HepG2 (cell line): ENCODE results near the gene NPB. TPM values are rescaled to one million over a fixed set of nuclear protein-coding genes. Genes with fewer than 3 reads are reported as not detected.

Experiments
- ATRX ChIP-seq: sonication (generic); formaldehyde crosslinking; IDR thresholded peaks from 2 replicates; pipeline ENCODE4 v1.4.0; 2020; ENCODE audit warnings: missing genetic modification reagents, borderline replicate concordance
- CCDC6 ChIP-seq: sonication (generic); formaldehyde crosslinking; IDR thresholded peaks from 2 replicates; pipeline ENCODE4 v1.8.1; 2022; ENCODE audit warnings: mild to moderate bottlenecking, missing genetic modification reagents, moderate library complexity
- GTF3A ChIP-seq: sonication (generic); formaldehyde crosslinking; conservative IDR thresholded peaks from 2 replicates; pipeline ENCODE4 v1.4.0; 2020; ENCODE audit warnings: mild to moderate bottlenecking, missing genetic modification reagents
- HDAC2 ChIP-seq: sonication (generic); formaldehyde crosslinking; IDR thresholded peaks from 2 replicates; pipeline ENCODE4 v1.4.0; 2020; ENCODE audit warnings: missing genetic modification reagents
- HNRNPLL ChIP-seq: fragments of 200-400 bp; formaldehyde crosslinking; IDR thresholded peaks from 2 replicates; pipeline ENCODE4 v1.6.1; 2017; ENCODE audit warnings: mild to moderate bottlenecking, low read depth, low read length; ENCODE audit not compliant: poor library complexity, severe bottlenecking
- IKZF4 ChIP-seq: sonication (generic); formaldehyde crosslinking; IDR thresholded peaks from 2 replicates; pipeline ENCODE4 v1.5.1; 2020; ENCODE audit warnings: borderline replicate concordance, mild to moderate bottlenecking, low read depth, missing genetic modification reagents; ENCODE audit errors: not compliant biosample characterization
- JARID2 ChIP-seq: sonication (generic); formaldehyde crosslinking; IDR thresholded peaks from 2 replicates; pipeline ENCODE4 v1.8.1; 2023; ENCODE audit warnings: missing genetic modification reagents, inconsistent platforms; ENCODE audit not compliant: insufficient replicate concordance
- KAT8 ChIP-seq: IDR thresholded peaks from 2 replicates; pipeline ENCODE4 v1.6.1; 2016; ENCODE audit warnings: missing genetic modification reagents, missing compliant biosample characterization
- KLF15 ChIP-seq: sonication (generic); formaldehyde crosslinking; IDR thresholded peaks from 2 replicates; pipeline ENCODE4 v1.8.1; 2023; ENCODE audit warnings: borderline replicate concordance, mild to moderate bottlenecking, inconsistent platforms, missing genetic modification reagents, mixed read lengths
- KLF9 ChIP-seq: IDR thresholded peaks from 2 replicates; pipeline ENCODE4 v1.6.1; 2016; ENCODE audit warnings: low read depth
- MIER2 ChIP-seq: IDR thresholded peaks from 2 replicates; pipeline ENCODE4 v1.6.1; 2016; ENCODE audit warnings: missing biosample characterization, missing genetic modification reagents
- PITX1 ChIP-seq: sonication (generic); formaldehyde crosslinking; IDR thresholded peaks from 2 replicates; pipeline ENCODE4 v1.5.1; 2020; ENCODE audit warnings: mild to moderate bottlenecking, missing genetic modification reagents
- RFXAP ChIP-seq: sonication (generic); formaldehyde crosslinking; IDR thresholded peaks from 2 replicates; pipeline ENCODE4 v1.4.0; 2020; ENCODE audit warnings: missing genetic modification reagents, borderline replicate concordance
- SMARCE1 ChIP-seq: fragments of 450-650 bp; IDR thresholded peaks from 2 replicates; pipeline ENCODE4 v1.6.1; 2017; ENCODE audit warnings: borderline replicate concordance
- SP2 ChIP-seq: sonication (generic); formaldehyde crosslinking; IDR thresholded peaks from 2 replicates; pipeline ENCODE4 v1.5.1; 2020; ENCODE audit warnings: mild to moderate bottlenecking, missing genetic modification reagents
- ZNF20 ChIP-seq: sonication (generic); formaldehyde crosslinking; IDR thresholded peaks from 2 replicates; pipeline ENCODE4 v1.4.0; 2020; ENCODE audit warnings: mild to moderate bottlenecking, moderate library complexity, missing genetic modification reagents
- ZNF235 ChIP-seq: sonication (generic); formaldehyde crosslinking; IDR thresholded peaks from 2 replicates; pipeline ENCODE4 v1.8.1; 2023; ENCODE audit warnings: mild to moderate bottlenecking, missing genetic modification reagents, borderline replicate concordance
- ZNF383 ChIP-seq: sonication (generic); formaldehyde crosslinking; IDR thresholded peaks from 2 replicates; pipeline ENCODE4 v1.4.0; 2020; ENCODE audit warnings: missing genetic modification reagents, mild to moderate bottlenecking, borderline replicate concordance
- ZNF782 ChIP-seq: sonication (generic); formaldehyde crosslinking; IDR thresholded peaks from 2 replicates; pipeline ENCODE4 v1.4.0; 2020; ENCODE audit warnings: missing genetic modification reagents, mild to moderate bottlenecking, borderline replicate concordance
- polyA plus RNA-seq, 8 experiments: library from polyadenylated mRNA; depleted of rRNA in 3 of 8; stranded (reverse) in 7 of 8; unstranded in 1 of 8; fragments of >200 nt; fragmentation: Illumina TruSeq in 4 of 8; extraction: Trizol in 4 of 8; gene quantifications; 2 replicates each; pipeline versions ENCODE4 v1.2.1 to v1.2.3, GENCODE V29; 2011 to 2016; ENCODE audit warnings: low read depth in 4 of 8, missing spikeins in 1 of 8, mixed read lengths in 1 of 8; ENCODE audit not compliant: insufficient read depth in 1 of 8
- total RNA-seq, 5 experiments: library from RNA; depleted of rRNA; stranded (reverse); fragments of >200 nt; fragmentation: Illumina TruSeq; extraction: Trizol; gene quantifications; 2 replicates each; pipeline ENCODE4 v1.2.3, GENCODE V29; 2016; ENCODE audit warnings: low read depth in 1 of 5
- TF ChIP-seq, protein P1 (sequence below): sonication (generic); formaldehyde crosslinking; IDR thresholded peaks from 2 replicates; pipeline ENCODE4 v1.4.0; 2020; ENCODE audit warnings: low read depth, mild to moderate bottlenecking, missing genetic modification reagents
- TF ChIP-seq, protein P2 (sequence below): sonication (generic); formaldehyde crosslinking; conservative IDR thresholded peaks from 2 replicates; pipeline ENCODE4 v1.4.0; 2020; ENCODE audit warnings: missing genetic modification reagents
- TF ChIP-seq, protein P3 (sequence below): sonication (generic); formaldehyde crosslinking; IDR thresholded peaks from 2 replicates; pipeline ENCODE4 v1.5.1; 2020; ENCODE audit warnings: missing genetic modification reagents, mild to moderate bottlenecking, borderline replicate concordance
- TF ChIP-seq, protein P4 (sequence below): sonication (generic); formaldehyde crosslinking; IDR thresholded peaks from 2 replicates; pipeline ENCODE4 v1.4.0; 2020; ENCODE audit warnings: mild to moderate bottlenecking, missing genetic modification reagents

The NPB gene
- total and polyA plus RNA-seq, 2 of the 13 experiments (the other 11 are each of a cell fraction or from before 2014, with no cell fraction given): 0.11 to 0.93 TPM

DNA sequence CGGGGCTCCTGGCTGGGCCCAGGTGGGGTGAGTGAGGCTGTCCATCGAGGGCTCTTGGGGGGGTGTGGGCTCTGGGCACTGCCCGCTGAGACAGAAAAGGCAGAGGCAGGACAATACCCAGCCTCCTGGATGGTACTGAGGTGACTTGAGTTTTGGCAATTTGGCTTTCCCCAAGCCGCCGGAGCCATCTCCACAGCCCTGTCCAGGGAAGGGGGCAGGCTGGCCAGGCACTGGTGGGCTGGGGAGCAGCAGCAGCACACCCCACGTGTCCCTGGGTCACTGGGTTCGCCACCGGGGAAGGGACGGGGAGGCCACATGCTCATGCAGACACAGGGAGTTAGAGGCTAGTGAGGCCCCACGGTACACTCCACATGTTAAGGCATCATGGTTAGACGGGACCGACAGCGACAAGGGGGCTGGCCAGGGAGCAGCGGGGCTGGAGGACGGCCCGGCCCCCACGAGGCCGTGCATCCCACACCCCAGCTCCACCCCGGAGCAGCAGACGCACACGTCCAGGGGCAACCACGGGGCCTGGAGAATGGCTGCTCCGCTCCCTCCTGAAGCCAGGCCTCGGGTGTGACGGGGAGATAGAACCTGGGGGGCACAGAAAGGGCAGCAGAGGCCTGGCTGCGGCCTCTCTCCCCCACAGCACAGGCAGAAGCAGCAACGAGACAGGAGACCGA is 33.9 kb upstream of the NPB start (continued):
- TF ChIP-seq, protein P1, sequence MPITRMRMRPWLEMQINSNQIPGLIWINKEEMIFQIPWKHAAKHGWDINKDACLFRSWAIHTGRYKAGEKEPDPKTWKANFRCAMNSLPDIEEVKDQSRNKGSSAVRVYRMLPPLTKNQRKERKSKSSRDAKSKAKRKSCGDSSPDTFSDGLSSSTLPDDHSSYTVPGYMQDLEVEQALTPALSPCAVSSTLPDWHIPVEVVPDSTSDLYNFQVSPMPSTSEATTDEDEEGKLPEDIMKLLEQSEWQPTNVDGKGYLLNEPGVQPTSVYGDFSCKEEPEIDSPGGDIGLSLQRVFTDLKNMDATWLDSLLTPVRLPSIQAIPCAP (CRISPR knock-in tag): peak; percentile 57; the same call in 1 of the 2 replicates
- TF ChIP-seq IKZF4 (CRISPR knock-in tag): no peak
- no peak for TF ChIP-seq RFXAP (CRISPR knock-in tag)
- TF ChIP-seq CCDC6 (CRISPR knock-in tag): 0 out of 2 replicates have a peak, but pooled peaks have one; percentile 23
- no peak for TF ChIP-seq ATRX (CRISPR knock-in tag)
- peak; percentile 62 for TF ChIP-seq HNRNPLL
- no peak for TF ChIP-seq HDAC2 (CRISPR knock-in tag)
- TF ChIP-seq, protein P2, sequence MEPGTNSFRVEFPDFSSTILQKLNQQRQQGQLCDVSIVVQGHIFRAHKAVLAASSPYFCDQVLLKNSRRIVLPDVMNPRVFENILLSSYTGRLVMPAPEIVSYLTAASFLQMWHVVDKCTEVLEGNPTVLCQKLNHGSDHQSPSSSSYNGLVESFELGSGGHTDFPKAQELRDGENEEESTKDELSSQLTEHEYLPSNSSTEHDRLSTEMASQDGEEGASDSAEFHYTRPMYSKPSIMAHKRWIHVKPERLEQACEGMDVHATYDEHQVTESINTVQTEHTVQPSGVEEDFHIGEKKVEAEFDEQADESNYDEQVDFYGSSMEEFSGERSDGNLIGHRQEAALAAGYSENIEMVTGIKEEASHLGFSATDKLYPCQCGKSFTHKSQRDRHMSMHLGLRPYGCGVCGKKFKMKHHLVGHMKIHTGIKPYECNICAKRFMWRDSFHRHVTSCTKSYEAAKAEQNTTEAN (CRISPR knock-in tag): peak; percentile 18; the same call in 1 of the 2 replicates
- no peak for TF ChIP-seq MIER2
- no peak for TF ChIP-seq SMARCE1
- TF ChIP-seq, protein P3, sequence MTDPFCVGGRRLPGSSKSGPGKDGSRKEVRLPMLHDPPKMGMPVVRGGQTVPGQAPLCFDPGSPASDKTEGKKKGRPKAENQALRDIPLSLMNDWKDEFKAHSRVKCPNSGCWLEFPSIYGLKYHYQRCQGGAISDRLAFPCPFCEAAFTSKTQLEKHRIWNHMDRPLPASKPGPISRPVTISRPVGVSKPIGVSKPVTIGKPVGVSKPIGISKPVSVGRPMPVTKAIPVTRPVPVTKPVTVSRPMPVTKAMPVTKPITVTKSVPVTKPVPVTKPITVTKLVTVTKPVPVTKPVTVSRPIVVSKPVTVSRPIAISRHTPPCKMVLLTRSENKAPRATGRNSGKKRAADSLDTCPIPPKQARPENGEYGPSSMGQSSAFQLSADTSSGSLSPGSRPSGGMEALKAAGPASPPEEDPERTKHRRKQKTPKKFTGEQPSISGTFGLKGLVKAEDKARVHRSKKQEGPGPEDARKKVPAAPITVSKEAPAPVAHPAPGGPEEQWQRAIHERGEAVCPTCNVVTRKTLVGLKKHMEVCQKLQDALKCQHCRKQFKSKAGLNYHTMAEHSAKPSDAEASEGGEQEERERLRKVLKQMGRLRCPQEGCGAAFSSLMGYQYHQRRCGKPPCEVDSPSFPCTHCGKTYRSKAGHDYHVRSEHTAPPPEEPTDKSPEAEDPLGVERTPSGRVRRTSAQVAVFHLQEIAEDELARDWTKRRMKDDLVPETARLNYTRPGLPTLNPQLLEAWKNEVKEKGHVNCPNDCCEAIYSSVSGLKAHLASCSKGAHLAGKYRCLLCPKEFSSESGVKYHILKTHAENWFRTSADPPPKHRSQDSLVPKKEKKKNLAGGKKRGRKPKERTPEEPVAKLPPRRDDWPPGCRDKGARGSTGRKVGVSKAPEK: no peak
- TF ChIP-seq JARID2 (CRISPR knock-in tag): no peak
- TF ChIP-seq KLF15 (CRISPR knock-in tag): no peak
- TF ChIP-seq PITX1 (CRISPR knock-in tag): peak; percentile 50; the same call in 1 of the 2 replicates
- TF ChIP-seq GTF3A (CRISPR knock-in tag): no peak
- no peak; the same call in 1 of the 2 replicates for TF ChIP-seq KAT8
- 0 out of 2 replicates have a peak, but pooled peaks have one; percentile 49 for TF ChIP-seq ZNF383 (CRISPR knock-in tag)
- no peak for TF ChIP-seq SP2 (CRISPR knock-in tag)
- TF ChIP-seq, protein P4, sequence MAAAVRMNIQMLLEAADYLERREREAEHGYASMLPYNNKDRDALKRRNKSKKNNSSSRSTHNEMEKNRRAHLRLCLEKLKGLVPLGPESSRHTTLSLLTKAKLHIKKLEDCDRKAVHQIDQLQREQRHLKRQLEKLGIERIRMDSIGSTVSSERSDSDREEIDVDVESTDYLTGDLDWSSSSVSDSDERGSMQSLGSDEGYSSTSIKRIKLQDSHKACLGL (CRISPR knock-in tag): peak; percentile 29; the same call in 1 of the 2 replicates
- TF ChIP-seq ZNF20 (CRISPR knock-in tag): no peak
- TF ChIP-seq KLF9 (CRISPR knock-in tag): no peak
- no peak for TF ChIP-seq ZNF235 (CRISPR knock-in tag)
- TF ChIP-seq ZNF782 (CRISPR knock-in tag): no peak
